ENCODE results near the gene GPR146.

DNA sequence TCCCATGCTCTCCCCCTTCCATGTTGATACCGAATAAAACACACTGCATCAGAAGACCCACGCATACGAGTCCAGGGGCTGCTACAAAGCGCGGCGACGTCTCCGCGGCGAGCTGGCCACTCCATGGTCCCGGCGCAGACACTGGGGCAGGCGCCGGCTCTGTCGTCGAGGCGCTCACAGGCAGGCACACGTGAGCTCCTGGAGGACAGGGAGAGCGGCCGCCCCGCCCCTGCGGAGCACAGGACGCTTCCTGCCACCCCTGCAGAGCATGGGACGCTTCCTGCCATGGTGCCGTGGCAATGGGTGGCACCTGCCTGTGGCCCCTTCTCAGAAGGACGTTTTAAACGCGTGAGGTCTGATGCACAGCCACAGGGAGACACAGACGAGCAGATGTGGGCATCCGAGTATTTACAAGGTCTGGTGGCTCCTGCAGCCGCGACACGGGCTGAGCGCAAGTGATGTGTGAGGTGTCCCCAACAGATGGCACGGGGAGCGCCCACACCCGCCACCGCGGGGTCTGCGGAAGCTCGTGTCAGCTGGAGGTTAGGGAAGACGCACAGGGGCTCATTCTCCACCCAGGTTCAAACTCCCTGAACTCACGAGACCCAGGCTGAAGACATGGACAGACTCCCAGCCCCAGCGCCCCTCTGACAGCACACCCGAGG, 21.4 kb upstream of the GPR146 start:
- TF ChIP-seq GATA2 (IDR thresholded peaks at IDR 0.05; ENCODE audit: low read depth, low read length) (no peak), GATA3 (IDR thresholded peaks at IDR 0.05; ENCODE audit: low read depth, low read length) (no peak)

Data from SH-SY5Y (cell line).